Gastroesophageal sphincter (tissue), 4 donors: ENCODE results near the gene SETMAR. TPM values are rescaled to one million over a fixed set of nuclear protein-coding genes. Genes with fewer than 3 reads are reported as not detected.
"Not testable (repeated sequence)": the region's sequence is repeated elsewhere in the genome, so short reads cannot be mapped to it uniquely, and the experiment has no call there.

Experiments
- ATAC-seq: fragments of 150-250 bp; one replicate; pipeline ENCODE4 v1.9.1; 2016; ENCODE audit warnings: mild to moderate bottlenecking, moderate library complexity
- H3K27ac ChIP-seq, 4 donors: fragments of 200-600 bp; sonication (generic) in 3 of 4; 1 replicate in 3 of 4; 2 replicates in 1 of 4; pipeline ENCODE4 v1.5.1; 2016 to 2019
- H3K27me3 ChIP-seq: fragments of 200-600 bp; sonication (generic); one replicate; pipeline ENCODE4 v1.5.1; 2019
- H3K36me3 ChIP-seq, 2 donors: fragments of 200-600 bp; sonication (generic); one replicate each; pipeline ENCODE4 v1.5.1; 2019; ENCODE audit warnings: control low read depth in 1 of 2
- H3K4me1 ChIP-seq, 3 donors: fragments of 200-600 bp; sonication (generic); 1 replicate in 2 of 3; 2 replicates in 1 of 3; pipeline ENCODE4 v1.5.1; 2016 to 2019; ENCODE audit warnings: control low read depth in 2 of 3
- H3K4me3 ChIP-seq, 2 donors: fragments of 200-600 bp; sonication (generic); one replicate each; pipeline ENCODE4 v1.5.1; 2019; ENCODE audit warnings: mild to moderate bottlenecking in 1 of 2, moderate library complexity in 1 of 2
- H3K9me3 ChIP-seq, 3 donors: fragments of 200-600 bp; sonication (generic); one replicate each; pipeline ENCODE4 v1.5.1; 2017 to 2019; ENCODE audit warnings: control low read depth in 2 of 3
- CTCF ChIP-seq, 4 experiments: fragments of 200-600 bp in 2 of 4; fragments of 450-650 bp in 2 of 4; sonication (generic) in 1 of 4; IDR thresholded peaks; one replicate each; pipeline ENCODE4 v1.5.1; 2017 to 2019; ENCODE audit warnings: antibody characterized with exemption in 4 of 4, mild to moderate bottlenecking in 2 of 4, moderate library complexity in 2 of 4
- EP300 ChIP-seq: sonication (generic); formaldehyde crosslinking; IDR thresholded peaks from one replicate; pipeline ENCODE4 v1.6.1; 2017; ENCODE audit warnings: antibody characterized with exemption, mild to moderate bottlenecking
- POLR2A ChIP-seq, 2 donors: fragments of 450-650 bp; IDR thresholded peaks; one replicate each; pipeline ENCODE4 v1.6.1; 2017; ENCODE audit warnings: antibody characterized with exemption in 2 of 2, mild to moderate bottlenecking in 2 of 2, moderate library complexity in 1 of 2
- POLR2AphosphoS5 ChIP-seq: sonication (generic); formaldehyde crosslinking; IDR thresholded peaks from one replicate; pipeline ENCODE4 v1.6.1; 2017; ENCODE audit warnings: antibody characterized with exemption
- WGBS, 2 donors: methylation state at CpG; one replicate each; pipeline ENCODE4 v1.1.5; 2018; ENCODE audit warnings: low coverage in 1 of 2; 5-methylcytosine and 5-hydroxymethylcytosine counted together
- total RNA-seq, 4 donors: library from RNA; depleted of rRNA; stranded (reverse); fragments of >200 nt; gene quantifications; one replicate each; pipeline ENCODE4 v1.1.0, GENCODE V29; 2016

The SETMAR gene
- total RNA-seq, 4 donors from 2014 or later, result 24.4 to 43.4 (median 26.8) TPM

DNA sequence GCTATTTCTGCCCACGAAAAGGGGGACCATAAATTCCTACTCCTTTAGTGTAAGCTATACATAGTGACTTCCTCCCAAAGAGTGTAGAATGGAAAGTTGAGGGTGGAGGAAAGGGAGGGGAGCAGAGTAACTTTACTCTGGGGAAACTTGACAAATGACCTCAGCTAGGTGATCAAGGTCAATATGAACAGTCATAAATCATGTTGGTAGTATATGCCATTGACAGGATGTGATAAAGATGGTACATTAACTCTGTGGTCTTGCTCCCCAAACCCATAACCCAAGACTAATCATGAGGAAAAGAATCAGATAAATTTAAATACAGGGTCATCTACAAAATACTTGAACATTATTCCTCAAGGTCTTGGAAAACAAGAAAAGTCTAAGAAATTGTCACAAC lies 18.6 kb downstream of the SETMAR start:
- Histone ChIP-seq H3K27me3 (no peaks in the 10 kb centered on the region), H3K9me3 (no peaks in the 10 kb centered on the region), H3K27ac (no peak overlapping the region), H3K4me1 (peaks cover 4 to 33% (median 9%) of the 10 kb centered on the region in 3 donors), H3K36me3 (peaks cover 0 to 6% of the 10 kb centered on the region in 2 donors), H3K4me3 (no peak overlapping the region)
- 67% methylated on average over 1 of the region's 1 CpG for whole genome bisulfite sequencing, 2 donors
- no peak for TF ChIP-seq CTCF (IDR thresholded peaks at IDR 0.05)
- TF ChIP-seq EP300, result no peak
- TF ChIP-seq POLR2A (IDR thresholded peaks at IDR 0.05), result no peak
- no peak for TF ChIP-seq POLR2AphosphoS5
- ATAC-seq, result no peak

DNA sequence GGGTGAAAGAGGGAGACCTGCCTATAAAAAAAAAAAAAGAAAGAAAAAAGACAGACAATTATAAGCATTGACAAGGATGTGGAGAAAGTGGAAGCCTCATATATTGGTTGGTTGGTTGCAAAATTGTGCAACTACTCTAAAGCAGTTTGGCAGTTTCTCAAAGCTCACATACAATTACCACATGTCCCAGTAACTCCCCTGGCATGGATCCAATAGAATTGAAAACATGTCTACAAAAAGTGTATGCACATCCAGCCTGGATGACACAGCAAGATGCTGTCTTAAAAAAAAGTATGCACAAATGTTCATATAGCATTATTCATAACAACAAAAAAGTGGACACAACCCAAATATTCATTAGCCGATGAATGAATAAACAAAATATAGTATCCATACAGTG lies 19.5 kb downstream of the SETMAR start:
- no peak for ATAC-seq
- Histone ChIP-seq H3K27me3 (no peaks in the 10 kb centered on the region), H3K27ac (no peak overlapping the region), H3K4me1 (peaks cover 4 to 34% (median 9%) of the 10 kb centered on the region in 3 donors), H3K36me3 (no peaks in the 10 kb centered on the region), H3K9me3 (no peaks in the 10 kb centered on the region), H3K4me3 (no peak overlapping the region)
- whole genome bisulfite sequencing, 2 donors, result 85 to 100% methylated on average over 1 of the region's 1 CpG
- TF ChIP-seq POLR2A (IDR thresholded peaks at IDR 0.05) (no peak), EP300 (no peak), CTCF (IDR thresholded peaks at IDR 0.05) (no peak), POLR2AphosphoS5 (no peak)

- Histone ChIP-seq H3K4me1 (peaks cover 4 to 34% (median 9%) of the 10 kb centered on the region in 3 donors), H3K27me3 (no peaks in the 10 kb centered on the region), H3K27ac (no peak overlapping the region), H3K9me3 (no peaks in the 10 kb centered on the region), H3K36me3 (no peaks in the 10 kb centered on the region), H3K4me3 (no peak overlapping the region)
- no peak for ATAC-seq
- 68 to 85% methylated on average over 2 to 3 of the region's 3 CpGs for WGBS, 2 donors
- no peak for TF ChIP-seq POLR2AphosphoS5
- no peak for TF ChIP-seq CTCF (IDR thresholded peaks at IDR 0.05)
- TF ChIP-seq EP300, result no peak
- no peak for TF ChIP-seq POLR2A (IDR thresholded peaks at IDR 0.05)
These were observed 20.3 kb downstream of the SETMAR start for GRCh38 chr3:4323246-4324027.

DNA sequence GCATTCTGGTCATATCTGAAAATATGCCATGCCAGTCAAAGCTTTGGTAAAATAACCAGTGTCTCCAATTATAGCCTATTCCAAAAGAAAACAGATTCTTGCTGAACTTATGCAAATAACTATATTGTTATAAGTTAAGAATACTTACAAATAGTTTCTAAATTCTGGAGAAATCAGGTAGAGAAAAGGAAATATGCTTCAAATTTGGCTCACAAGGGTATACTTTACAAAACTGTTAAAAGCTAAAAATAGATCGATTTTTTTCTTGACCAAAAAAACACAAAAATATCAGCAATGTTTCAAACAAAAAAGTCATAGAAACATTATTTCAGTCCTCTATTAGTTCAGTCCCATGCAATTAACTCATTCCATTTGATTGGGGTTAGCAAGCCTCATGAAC lies 23.7 kb downstream of the SETMAR start:
- H3K4me3 ChIP-seq, result no peak overlapping the region
- H3K36me3 ChIP-seq, result no peaks in the 10 kb centered on the region
- no peaks in the 10 kb centered on the region for H3K27me3 ChIP-seq
- H3K27ac ChIP-seq, result peak overlapping the region in 1 of 4 donors; percentile 13
- H3K4me1 ChIP-seq, result peaks cover 0 to 21% (median 6%) of the 10 kb centered on the region in 3 donors
- 86 to 95% methylated on average over 1 of the region's 1 CpG for WGBS, 2 donors
- no peaks in the 10 kb centered on the region for H3K9me3 ChIP-seq
- no peak for ATAC-seq
- TF ChIP-seq POLR2AphosphoS5, result no peak

DNA sequence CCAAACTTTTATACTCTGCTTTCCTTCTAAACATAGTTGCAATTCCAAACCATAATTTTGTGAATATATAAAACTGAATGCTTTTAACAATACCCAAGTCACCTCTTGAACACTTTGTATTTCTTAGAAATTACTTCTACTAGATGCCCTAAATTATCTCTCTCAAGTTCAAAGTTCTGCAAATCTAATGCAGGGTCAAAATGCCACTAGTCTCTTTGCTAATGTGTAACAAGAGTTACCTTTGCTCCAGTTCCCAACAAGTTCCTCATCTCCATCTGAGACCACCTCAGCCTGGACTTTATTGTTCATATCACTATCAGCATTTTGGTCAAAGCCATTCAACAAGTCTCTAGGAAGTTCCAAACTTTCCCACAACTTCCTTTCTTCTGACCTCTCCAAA lies 26.6 kb downstream of the SETMAR start:
- not testable (repeated sequence) for H3K9me3 ChIP-seq, ATAC-seq

GRCh38 chr3:4332111-4332510 lies 28.9 kb downstream of the SETMAR start:
- no peak for ATAC-seq
- Histone ChIP-seq H3K4me3 (no peak overlapping the region), H3K9me3 (no peaks in the 10 kb centered on the region), H3K27me3 (no peaks in the 10 kb centered on the region), H3K4me1 (no peaks in the 10 kb centered on the region), H3K27ac (no peak overlapping the region), H3K36me3 (no peaks in the 10 kb centered on the region)
- no peak for TF ChIP-seq POLR2AphosphoS5
- TF ChIP-seq POLR2A (IDR thresholded peaks at IDR 0.05), result no peak
- no peak for TF ChIP-seq EP300
- no peak for TF ChIP-seq CTCF (IDR thresholded peaks at IDR 0.05)
- 94 to 100% methylated on average over 1 of the region's 1 CpG for WGBS, 2 donors

More for the DNA sequence above, 26.6 kb downstream of the SETMAR start:
- not testable (repeated sequence) for H3K36me3 ChIP-seq, H3K27ac ChIP-seq, H3K27me3 ChIP-seq, H3K4me3 ChIP-seq
- peaks cover 0 to 13% (median 0%) of the 10 kb centered on the region in 3 donors for H3K4me1 ChIP-seq
